Lower lobe of right lung (tissue), 2 donors: ENCODE measurements around the gene DUOXA2. TPM values are rescaled to one million over a fixed set of nuclear protein-coding genes. Genes with fewer than 3 reads are reported as not detected.

Experiments
- ATAC-seq, 2 donors: fragments of 200-7000 bp; cut with Tn5 transposase; one replicate each; pipeline ENCODE4 v1.9.1; 2020 to 2022; ENCODE audit warnings: mild to moderate bottlenecking in 2 of 2, moderate library complexity in 2 of 2
- DNase-seq: peaks from one replicate; pipeline ENCODE4 v3.0.0-alpha.2; 2020
- H3K27ac ChIP-seq: fragments of 200-600 bp; one replicate; pipeline ENCODE4 v1.8.0; 2022
- H3K27me3 ChIP-seq: fragments of 200-600 bp; one replicate; pipeline ENCODE4 v1.8.0; 2022; ENCODE audit warnings: low read depth
- H3K36me3 ChIP-seq: fragments of 200-600 bp; one replicate; pipeline ENCODE4 v1.8.0; 2022; ENCODE audit warnings: mild to moderate bottlenecking
- H3K4me1 ChIP-seq: fragments of 200-600 bp; one replicate; pipeline ENCODE4 v1.8.0; 2022
- H3K4me3 ChIP-seq: fragments of 200-600 bp; one replicate; pipeline ENCODE4 v1.8.0; 2022; ENCODE audit warnings: mild to moderate bottlenecking
- H3K9me3 ChIP-seq: fragments of 200-600 bp; one replicate; pipeline ENCODE4 v1.8.0; 2022
- intact Hi-C: fragments of 100-400 bp; cut with DNase I; formaldehyde crosslinking; loops from one replicate; pipeline ENCODE4 v1.11.0; 2022
- total RNA-seq: library from RNA; stranded (reverse); fragmentation: NEBNext Ultra II Directional; extraction: Animal tissue kit (Norgen Biotek cat#: 25700); gene quantifications from one replicate; pipeline ENCODE4 v1.2.1, GENCODE V29; 2021
- TF ChIP-seq, protein P1 (sequence below): fragments of 200-600 bp; IDR thresholded peaks from one replicate; pipeline ENCODE4 v1.8.0; 2022; ENCODE audit warnings: antibody characterized with exemption, mild to moderate bottlenecking
- donor health status: DM: no; HTN: yes; CAD: no; lungs with severe emphysema.

DUOXA2 gene
- total RNA-seq, 1 donor from 2014 or later: not detected

DNA sequence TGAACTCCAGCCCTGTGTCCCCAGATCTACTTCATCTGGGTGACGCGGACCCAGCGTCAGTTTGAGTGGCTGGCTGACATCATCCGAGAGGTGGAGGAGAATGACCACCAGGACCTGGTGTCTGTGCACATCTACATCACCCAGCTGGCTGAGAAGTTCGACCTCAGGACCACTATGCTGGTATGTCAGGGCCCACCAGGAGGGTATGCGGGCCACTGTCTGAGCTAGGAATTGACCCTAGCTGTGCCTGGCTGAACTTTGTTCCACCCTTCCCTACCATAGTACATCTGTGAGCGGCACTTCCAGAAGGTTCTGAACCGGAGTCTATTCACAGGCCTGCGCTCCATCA is 49.4 kb downstream of the DUOXA2 start:
- TF ChIP-seq, protein P1, sequence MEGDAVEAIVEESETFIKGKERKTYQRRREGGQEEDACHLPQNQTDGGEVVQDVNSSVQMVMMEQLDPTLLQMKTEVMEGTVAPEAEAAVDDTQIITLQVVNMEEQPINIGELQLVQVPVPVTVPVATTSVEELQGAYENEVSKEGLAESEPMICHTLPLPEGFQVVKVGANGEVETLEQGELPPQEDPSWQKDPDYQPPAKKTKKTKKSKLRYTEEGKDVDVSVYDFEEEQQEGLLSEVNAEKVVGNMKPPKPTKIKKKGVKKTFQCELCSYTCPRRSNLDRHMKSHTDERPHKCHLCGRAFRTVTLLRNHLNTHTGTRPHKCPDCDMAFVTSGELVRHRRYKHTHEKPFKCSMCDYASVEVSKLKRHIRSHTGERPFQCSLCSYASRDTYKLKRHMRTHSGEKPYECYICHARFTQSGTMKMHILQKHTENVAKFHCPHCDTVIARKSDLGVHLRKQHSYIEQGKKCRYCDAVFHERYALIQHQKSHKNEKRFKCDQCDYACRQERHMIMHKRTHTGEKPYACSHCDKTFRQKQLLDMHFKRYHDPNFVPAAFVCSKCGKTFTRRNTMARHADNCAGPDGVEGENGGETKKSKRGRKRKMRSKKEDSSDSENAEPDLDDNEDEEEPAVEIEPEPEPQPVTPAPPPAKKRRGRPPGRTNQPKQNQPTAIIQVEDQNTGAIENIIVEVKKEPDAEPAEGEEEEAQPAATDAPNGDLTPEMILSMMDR: no peak
- H3K36me3 ChIP-seq: peaks cover 16% of the 10 kb centered on the region
- H3K9me3 ChIP-seq: no peaks in the 10 kb centered on the region
- DNase-seq (no peak), ATAC-seq (no peak)
- H3K4me1 ChIP-seq: peaks cover 69% of the 10 kb centered on the region
- H3K27me3 ChIP-seq: no peaks in the 10 kb centered on the region
- intact Hi-C loops: no loop called here
- H3K27ac ChIP-seq: peak overlapping the region; percentile 63
- H3K4me3 ChIP-seq: no peak overlapping the region

GRCh38 chr15:45164914-45165313 is 50.8 kb downstream of the DUOXA2 start:
- H3K4me3 ChIP-seq: no peak overlapping the region
- H3K4me1 ChIP-seq: peaks cover 55% of the 10 kb centered on the region
- ATAC-seq: no peak
- TF ChIP-seq, protein P1: no peak
- peaks cover 15% of the 10 kb centered on the region for H3K36me3 ChIP-seq
- no peaks in the 10 kb centered on the region for H3K27me3 ChIP-seq
- no peaks in the 10 kb centered on the region for H3K9me3 ChIP-seq
- no peak for DNase-seq
- intact Hi-C loops: no loop called here
- no peak overlapping the region for H3K27ac ChIP-seq

GRCh38 chr15:45165536-45165935 is 51.4 kb downstream of the DUOXA2 start:
- H3K36me3 ChIP-seq: peaks cover 9% of the 10 kb centered on the region
- intact Hi-C loops: no loop called here
- DNase-seq (no peak), ATAC-seq (no peak)
- peak overlapping the region; percentile 99 for H3K27ac ChIP-seq
- H3K9me3 ChIP-seq: no peaks in the 10 kb centered on the region
- H3K4me1 ChIP-seq: peaks cover 49% of the 10 kb centered on the region
- H3K27me3 ChIP-seq: no peaks in the 10 kb centered on the region
- no peak overlapping the region for H3K4me3 ChIP-seq
- TF ChIP-seq, protein P1: no peak

- H3K4me1 ChIP-seq: peaks cover 39% of the 10 kb centered on the region
- intact Hi-C loops: no loop called here
- peak overlapping the region; percentile 99 for H3K27ac ChIP-seq
- TF ChIP-seq, protein P1: peak; percentile 76
- DNase-seq (peak; percentile 93), ATAC-seq (peak; percentile 87 to 88)
- peak overlapping the region; percentile 67 for H3K4me3 ChIP-seq
- H3K36me3 ChIP-seq: peaks cover under 1% of the 10 kb centered on the region
- no peaks in the 10 kb centered on the region for H3K27me3 ChIP-seq
- H3K9me3 ChIP-seq: no peaks in the 10 kb centered on the region
These were observed 52.9 kb downstream of the DUOXA2 start for GRCh38 chr15:45166834-45167630.

- H3K9me3 ChIP-seq: no peaks in the 10 kb centered on the region
- ATAC-seq: no peak
- no peaks in the 10 kb centered on the region for H3K27me3 ChIP-seq
- H3K4me3 ChIP-seq: peak overlapping the region; percentile 67
- H3K4me1 ChIP-seq: peaks cover 32% of the 10 kb centered on the region
- TF ChIP-seq, protein P1: no peak
- H3K36me3 ChIP-seq: no peaks in the 10 kb centered on the region
- H3K27ac ChIP-seq: peak overlapping the region; percentile 99
- intact Hi-C loops: no loop called here
- DNase-seq: no peak
These were observed 53.6 kb downstream of the DUOXA2 start for GRCh38 chr15:45167631-45168205.

Other genes with a start within 250 kb of the DUOXA2 start
- gene TERB2, start 157.6 kb upstream of the DUOXA2 start, total RNA-seq: not detected
- gene SORD, start 91.1 kb upstream of the DUOXA2 start, total RNA-seq: 10.5 TPM
- gene DUOX2, start 154 bp upstream of the DUOXA2 start, total RNA-seq: 4.0 TPM
- 131 TPM for gene DUOXA1, start 15.6 kb downstream of the DUOXA2 start, total RNA-seq
- gene DUOX1, start 15.7 kb downstream of the DUOXA2 start, total RNA-seq: 317 TPM
- gene SHF, start 73.6 kb downstream of the DUOXA2 start, total RNA-seq: 6.4 TPM
- 0.21 TPM for gene SLC28A2, start 137.9 kb downstream of the DUOXA2 start, total RNA-seq